ENCODE data around the gene LUC7L.

DNA sequence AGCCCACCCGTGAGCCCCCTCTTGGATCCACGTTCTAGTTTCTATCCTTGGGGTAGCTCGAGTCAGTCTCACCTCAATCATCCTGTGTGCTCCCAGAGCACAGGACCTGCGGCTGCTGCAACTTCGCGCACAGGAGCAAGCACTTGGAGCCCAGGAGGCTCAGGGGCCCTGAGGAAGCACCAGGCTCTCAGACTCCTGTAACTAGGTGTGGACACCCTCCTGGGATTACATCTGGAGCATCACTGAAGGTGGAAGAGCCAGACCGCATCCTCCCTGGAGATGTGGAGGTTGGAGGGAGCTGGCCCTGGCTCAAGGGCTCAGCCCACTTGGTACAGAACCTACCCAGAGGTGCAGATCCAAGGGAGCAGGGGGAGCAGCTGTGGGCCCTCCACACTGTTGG is 46.2 kb downstream of the LUC7L start:
- no peak for TF ChIP-seq TAF1 (IDR thresholded peaks at IDR 0.05; ENCODE audit: borderline replicate concordance, low read depth, low read length)
- TF ChIP-seq GABPA (IDR thresholded peaks at IDR 0.05; ENCODE audit: low read depth) = no peak
- TF ChIP-seq, protein P1, sequence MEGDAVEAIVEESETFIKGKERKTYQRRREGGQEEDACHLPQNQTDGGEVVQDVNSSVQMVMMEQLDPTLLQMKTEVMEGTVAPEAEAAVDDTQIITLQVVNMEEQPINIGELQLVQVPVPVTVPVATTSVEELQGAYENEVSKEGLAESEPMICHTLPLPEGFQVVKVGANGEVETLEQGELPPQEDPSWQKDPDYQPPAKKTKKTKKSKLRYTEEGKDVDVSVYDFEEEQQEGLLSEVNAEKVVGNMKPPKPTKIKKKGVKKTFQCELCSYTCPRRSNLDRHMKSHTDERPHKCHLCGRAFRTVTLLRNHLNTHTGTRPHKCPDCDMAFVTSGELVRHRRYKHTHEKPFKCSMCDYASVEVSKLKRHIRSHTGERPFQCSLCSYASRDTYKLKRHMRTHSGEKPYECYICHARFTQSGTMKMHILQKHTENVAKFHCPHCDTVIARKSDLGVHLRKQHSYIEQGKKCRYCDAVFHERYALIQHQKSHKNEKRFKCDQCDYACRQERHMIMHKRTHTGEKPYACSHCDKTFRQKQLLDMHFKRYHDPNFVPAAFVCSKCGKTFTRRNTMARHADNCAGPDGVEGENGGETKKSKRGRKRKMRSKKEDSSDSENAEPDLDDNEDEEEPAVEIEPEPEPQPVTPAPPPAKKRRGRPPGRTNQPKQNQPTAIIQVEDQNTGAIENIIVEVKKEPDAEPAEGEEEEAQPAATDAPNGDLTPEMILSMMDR (IDR thresholded peaks at IDR 0.05) = no peak
- no peak for TF ChIP-seq MEF2A (IDR thresholded peaks at IDR 0.05; ENCODE audit: borderline replicate concordance, low read depth)
- TF ChIP-seq SIN3A (IDR thresholded peaks at IDR 0.05; ENCODE audit: borderline replicate concordance, low read depth, low read length) = no peak
